Inferior parietal cortex (tissue), 1 donor: ENCODE data around the gene ADGRF4.

Experiments
- DNase-seq: peaks from one replicate; pipeline ENCODE4 v3.0.0-alpha.2; 2016; ENCODE audit errors: extremely low spot score

Gene ADGRF4

GRCh38 chr6:47698342-47698787 lies at the start of gene ADGRF4:
TSS of gene ADGRF4 (plus strand) at chr6:47698580. CDS start at chr6:47707246, 8,666 bp downstream.
- no peak for DNase-seq

GRCh38 chr6:47650553-47651432 lies 47.6 kb upstream of the ADGRF4 start:
- DNase-seq, result no peak

GRCh38 chr6:47651505-47651944 lies 46.9 kb upstream of the ADGRF4 start:
- DNase-seq, result no peak

- DNase-seq, result no peak
These were observed 44.7 kb upstream of the ADGRF4 start for GRCh38 chr6:47653706-47654105.

- no peak for DNase-seq
These were observed 44.1 kb upstream of the ADGRF4 start for GRCh38 chr6:47654255-47654654.

GRCh38 chr6:47655719-47656595 lies 42.4 kb upstream of the ADGRF4 start:
- DNase-seq, result peak; percentile 31

- no peak for DNase-seq
These were observed 36.4 kb upstream of the ADGRF4 start for GRCh38 chr6:47661960-47662359.

GRCh38 chr6:47663462-47664216 lies 34.7 kb upstream of the ADGRF4 start:
- no peak for DNase-seq

- no peak for DNase-seq
These were observed 33.3 kb upstream of the ADGRF4 start for GRCh38 chr6:47665112-47665511.

GRCh38 chr6:47669684-47670513 lies 28.5 kb upstream of the ADGRF4 start:
- no peak for DNase-seq

- DNase-seq, result no peak
These were observed 27.5 kb upstream of the ADGRF4 start for GRCh38 chr6:47670851-47671250.

GRCh38 chr6:47671777-47672176 lies 26.6 kb upstream of the ADGRF4 start:
- no peak for DNase-seq

GRCh38 chr6:47672816-47673215 lies 25.6 kb upstream of the ADGRF4 start:
- no peak for DNase-seq

GRCh38 chr6:47674673-47675072 lies 23.7 kb upstream of the ADGRF4 start:
- DNase-seq, result no peak

GRCh38 chr6:47677381-47678100 lies 20.8 kb upstream of the ADGRF4 start:
- no peak for DNase-seq

- no peak for DNase-seq
These were observed 19.6 kb upstream of the ADGRF4 start for GRCh38 chr6:47678739-47679138.

GRCh38 chr6:47679322-47679906 lies 19.0 kb upstream of the ADGRF4 start:
- DNase-seq, result no peak

- no peak for DNase-seq
These were observed 18.3 kb upstream of the ADGRF4 start for GRCh38 chr6:47680051-47680450.

- no peak for DNase-seq
These were observed 17.7 kb upstream of the ADGRF4 start for GRCh38 chr6:47680724-47681123.
